SU-DHL-6 (cell line): ENCODE results near the gene FRS2.

Experiments
- EZH2phosphoT487 ChIP-seq: fragments of 200-600 bp; sonication (generic), shearing (Covaris generic); conservative IDR thresholded peaks from 2 replicates; pipeline ENCODE4 v1.6.1; 2018; ENCODE audit warnings: mild to moderate bottlenecking, antibody characterized with exemption, low read length, moderate library complexity, mixed read lengths
- TF ChIP-seq, protein P1 (sequence below): fragments of 200-600 bp; sonication (generic); IDR thresholded peaks from one replicate; pipeline ENCODE4 v1.5.1; 2017; ENCODE audit warnings: antibody characterized with exemption, mild to moderate bottlenecking, low read length, moderate library complexity; ENCODE audit not compliant: insufficient read depth, poor library complexity, severe bottlenecking

DNA sequence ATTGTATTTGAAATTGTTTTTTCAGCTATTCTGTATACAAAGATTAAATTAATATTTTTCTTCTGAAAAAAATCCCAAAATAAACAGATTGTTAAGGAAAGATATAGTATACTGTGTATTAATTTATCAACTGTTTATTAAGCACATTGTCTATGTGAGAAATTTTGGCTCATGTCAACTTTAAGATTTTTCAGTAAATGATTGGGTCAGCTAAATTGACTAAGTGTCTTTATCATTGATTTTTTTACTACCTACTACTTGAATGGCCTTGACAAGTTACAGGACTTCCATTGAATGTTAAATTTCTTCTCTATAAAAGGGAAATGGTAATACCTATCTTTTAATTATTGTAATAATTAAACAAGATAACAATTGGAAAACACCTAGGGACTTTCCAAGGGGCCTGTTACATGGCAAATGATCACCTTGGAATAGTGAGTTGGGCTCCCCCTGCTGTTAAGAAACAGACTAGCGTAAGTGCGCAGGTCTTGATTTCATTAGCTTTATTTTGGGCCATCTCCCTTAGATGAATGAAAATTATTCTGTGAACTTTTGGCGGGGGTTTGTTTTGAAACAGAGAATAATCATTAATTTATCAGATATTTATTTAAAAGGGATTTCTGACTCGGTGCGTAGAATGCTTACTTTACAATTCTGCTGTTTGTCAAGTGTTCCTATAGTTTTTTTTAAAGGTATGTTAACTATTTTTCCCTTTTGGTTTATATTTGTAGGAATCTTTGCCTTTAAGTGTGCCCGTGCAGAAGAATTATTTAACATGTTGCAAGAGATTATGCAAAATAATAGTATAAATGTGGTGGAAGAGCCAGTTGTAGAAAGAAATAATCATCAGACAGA, 100.6 kb downstream of the FRS2 start:
- TF ChIP-seq, protein P1, sequence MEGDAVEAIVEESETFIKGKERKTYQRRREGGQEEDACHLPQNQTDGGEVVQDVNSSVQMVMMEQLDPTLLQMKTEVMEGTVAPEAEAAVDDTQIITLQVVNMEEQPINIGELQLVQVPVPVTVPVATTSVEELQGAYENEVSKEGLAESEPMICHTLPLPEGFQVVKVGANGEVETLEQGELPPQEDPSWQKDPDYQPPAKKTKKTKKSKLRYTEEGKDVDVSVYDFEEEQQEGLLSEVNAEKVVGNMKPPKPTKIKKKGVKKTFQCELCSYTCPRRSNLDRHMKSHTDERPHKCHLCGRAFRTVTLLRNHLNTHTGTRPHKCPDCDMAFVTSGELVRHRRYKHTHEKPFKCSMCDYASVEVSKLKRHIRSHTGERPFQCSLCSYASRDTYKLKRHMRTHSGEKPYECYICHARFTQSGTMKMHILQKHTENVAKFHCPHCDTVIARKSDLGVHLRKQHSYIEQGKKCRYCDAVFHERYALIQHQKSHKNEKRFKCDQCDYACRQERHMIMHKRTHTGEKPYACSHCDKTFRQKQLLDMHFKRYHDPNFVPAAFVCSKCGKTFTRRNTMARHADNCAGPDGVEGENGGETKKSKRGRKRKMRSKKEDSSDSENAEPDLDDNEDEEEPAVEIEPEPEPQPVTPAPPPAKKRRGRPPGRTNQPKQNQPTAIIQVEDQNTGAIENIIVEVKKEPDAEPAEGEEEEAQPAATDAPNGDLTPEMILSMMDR: peak; percentile 81
- TF ChIP-seq EZH2phosphoT487: no peak
